GOT3 (cell line): ENCODE data around the gene VPS13D.
"Not testable (repeated sequence)": the region's sequence is repeated elsewhere in the genome, so short reads cannot be mapped to it uniquely, and the experiment has no call there.

Experiments
- DNase-seq: peaks from one replicate; lab custom pipeline; 2025; ENCODE audit warnings: mixed read lengths; lab: John Stamatoyannopoulos, UW

Gene VPS13D

GRCh38 chr1:12369258-12369657 is 139.4 kb downstream of the VPS13D start:
- no peak for DNase-seq

- DNase-seq, result no peak
Measured at GRCh38 chr1:12370333-12370975, 140.6 kb downstream of the VPS13D start.

DNA sequence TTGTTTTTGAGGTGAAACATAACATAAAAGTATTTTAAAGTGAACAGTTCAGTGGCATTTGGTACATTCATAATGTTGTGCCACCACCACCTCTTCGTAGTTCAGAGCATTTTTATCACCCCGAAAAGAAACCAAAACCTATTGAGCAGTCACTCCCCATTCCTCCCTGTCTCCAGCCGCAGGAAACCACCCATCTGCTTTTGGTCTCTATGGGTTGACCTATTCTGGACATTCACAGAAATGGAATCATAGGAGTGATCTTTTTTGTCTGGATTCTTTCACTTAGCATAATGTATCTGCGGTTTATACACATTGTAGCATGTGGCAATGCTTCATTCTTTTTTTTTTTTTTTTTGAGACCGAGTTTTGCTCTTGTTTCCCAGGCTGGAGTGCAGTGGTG is 141.2 kb downstream of the VPS13D start:
- no peak for DNase-seq

DNA sequence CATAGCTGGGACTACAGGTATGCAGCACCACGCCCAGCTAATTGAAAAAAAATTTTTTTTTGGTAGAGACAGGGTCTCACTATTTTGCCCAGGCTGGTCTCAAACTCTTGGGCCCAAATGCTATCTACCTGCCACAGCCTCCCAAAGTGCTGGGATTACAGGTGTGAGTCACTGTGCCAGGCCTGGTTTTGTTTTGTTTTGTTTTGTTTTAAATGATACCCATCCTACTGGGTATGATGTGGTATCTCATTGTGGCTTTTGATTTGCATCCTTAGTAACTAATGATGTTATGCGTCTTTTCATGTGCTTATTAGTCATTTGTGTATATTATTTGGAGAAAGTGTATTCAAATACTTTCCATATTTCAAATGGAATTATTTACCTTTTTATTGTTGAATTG is 142.3 kb downstream of the VPS13D start:
- no peak for DNase-seq

GRCh38 chr1:12372761-12373160 is 142.9 kb downstream of the VPS13D start:
- DNase-seq, result no peak

GRCh38 chr1:12375133-12375829 is 145.5 kb downstream of the VPS13D start:
- no peak for DNase-seq

- no peak for DNase-seq
Measured at GRCh38 chr1:12376236-12377045, 146.6 kb downstream of the VPS13D start.

GRCh38 chr1:12380326-12381249 is 150.8 kb downstream of the VPS13D start:
- no peak for DNase-seq

GRCh38 chr1:12383001-12383400 is 153.2 kb downstream of the VPS13D start:
- no peak for DNase-seq

DNA sequence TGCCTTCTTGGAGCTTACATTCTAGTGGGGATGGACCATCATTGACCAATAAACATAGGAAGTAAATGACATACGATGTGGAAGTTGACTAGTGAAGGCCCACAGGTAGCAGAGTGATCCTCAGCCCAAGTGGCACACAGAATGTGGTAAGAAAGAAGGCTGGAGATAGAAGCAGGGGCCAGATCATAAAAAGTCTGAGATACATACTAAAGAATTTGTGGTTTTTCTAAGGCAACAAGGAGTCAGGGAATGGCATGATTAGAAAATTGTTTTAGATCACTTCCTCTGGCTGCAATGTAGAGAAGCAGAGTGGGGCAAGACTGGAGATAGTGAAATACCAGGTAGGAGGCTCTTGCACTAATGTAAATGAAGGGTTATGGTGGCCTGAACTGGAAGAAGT is 154.0 kb downstream of the VPS13D start:
- DNase-seq, result no peak

DNA sequence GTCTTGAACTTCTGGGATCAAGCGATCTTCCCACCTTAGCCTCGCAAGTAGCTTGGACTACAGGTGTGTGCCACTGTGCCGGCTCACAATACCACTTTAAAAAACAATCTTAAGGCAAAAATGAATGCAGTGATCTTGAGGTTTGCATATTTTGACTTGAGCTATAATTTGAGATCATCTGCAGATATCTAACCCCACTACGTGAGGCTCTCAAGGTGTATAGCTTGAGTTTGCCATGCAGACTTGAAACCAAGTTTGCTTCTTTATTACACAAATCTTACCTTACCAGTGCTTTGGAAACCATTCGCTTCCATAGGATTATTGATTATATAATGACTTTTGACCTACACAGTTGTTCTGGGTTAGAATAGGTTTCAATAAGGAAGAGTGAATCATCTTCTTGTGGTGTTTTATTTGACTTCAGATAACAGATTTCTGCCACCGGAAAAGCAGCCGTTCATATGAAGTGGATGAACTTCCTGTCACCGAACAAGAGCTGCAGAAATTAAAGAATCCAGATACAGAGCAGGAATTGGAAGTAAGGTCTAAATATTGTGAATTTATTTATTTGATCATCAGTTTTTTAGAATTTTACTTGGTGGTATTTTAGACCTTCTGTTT is 155.1 kb downstream of the VPS13D start:
- no peak for DNase-seq

DNA sequence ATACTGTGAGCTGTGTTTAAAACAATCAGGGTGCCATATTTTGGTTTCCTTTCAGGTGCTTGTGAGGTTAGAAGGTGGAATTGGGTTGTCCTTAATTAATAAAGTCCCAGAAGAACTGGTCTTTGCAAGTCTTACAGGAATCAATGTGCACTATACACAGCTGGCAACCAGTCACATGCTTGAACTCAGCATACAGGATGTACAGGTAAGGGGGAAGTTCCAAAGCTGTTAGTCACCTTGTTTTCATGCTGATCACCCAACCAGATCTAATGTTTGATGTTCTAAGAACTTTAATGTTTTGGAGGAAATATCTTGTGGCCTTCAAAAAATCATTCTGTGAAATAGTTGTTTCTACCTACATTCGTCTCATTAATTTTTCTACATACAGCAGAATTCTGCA is 156.3 kb downstream of the VPS13D start:
- DNase-seq, result no peak

- no peak for DNase-seq
Measured at GRCh38 chr1:12387641-12388040, 157.8 kb downstream of the VPS13D start.

DNA sequence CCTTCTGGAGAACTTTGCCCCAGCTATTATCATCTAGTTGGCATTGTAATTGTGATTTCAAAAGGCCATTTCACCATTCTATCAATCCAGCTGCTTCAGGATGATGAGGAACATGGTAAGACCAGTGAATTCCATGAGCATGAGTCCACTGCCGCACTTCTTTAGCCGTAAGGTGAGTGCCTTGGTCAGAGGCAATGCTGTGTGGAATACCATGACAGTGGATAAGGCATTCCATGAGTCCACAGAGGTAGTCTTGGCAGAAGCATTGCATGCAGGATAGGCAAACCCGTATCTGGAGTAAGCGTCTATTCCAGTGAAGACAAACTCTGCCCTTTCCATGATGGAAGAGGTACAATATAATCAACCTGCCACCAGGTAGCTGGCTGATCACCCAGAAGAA is 160.5 kb downstream of the VPS13D start:
- not testable (repeated sequence) for DNase-seq

GRCh38 chr1:12397462-12398450 is 167.9 kb downstream of the VPS13D start:
- no peak for DNase-seq

DNA sequence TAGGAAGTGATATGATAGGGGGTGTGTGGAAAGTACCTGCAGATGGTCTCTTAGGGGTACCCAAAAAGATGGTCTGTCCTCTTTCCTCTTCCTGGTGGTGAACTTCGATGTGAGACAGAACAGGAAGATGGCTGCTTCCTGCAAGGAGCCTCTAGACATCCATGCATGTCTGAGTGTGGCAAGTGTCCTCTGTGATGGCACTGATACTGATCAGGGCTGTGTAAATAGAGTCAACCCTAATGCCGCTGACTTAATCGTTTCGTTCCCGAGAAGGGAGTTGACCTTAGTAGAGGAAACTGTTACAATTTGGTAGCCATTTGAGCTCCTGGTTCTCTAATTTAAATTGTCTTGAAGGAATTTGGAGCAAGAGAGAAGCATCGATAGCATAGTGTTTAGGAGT is 168.6 kb downstream of the VPS13D start:
- DNase-seq, result no peak

DNA sequence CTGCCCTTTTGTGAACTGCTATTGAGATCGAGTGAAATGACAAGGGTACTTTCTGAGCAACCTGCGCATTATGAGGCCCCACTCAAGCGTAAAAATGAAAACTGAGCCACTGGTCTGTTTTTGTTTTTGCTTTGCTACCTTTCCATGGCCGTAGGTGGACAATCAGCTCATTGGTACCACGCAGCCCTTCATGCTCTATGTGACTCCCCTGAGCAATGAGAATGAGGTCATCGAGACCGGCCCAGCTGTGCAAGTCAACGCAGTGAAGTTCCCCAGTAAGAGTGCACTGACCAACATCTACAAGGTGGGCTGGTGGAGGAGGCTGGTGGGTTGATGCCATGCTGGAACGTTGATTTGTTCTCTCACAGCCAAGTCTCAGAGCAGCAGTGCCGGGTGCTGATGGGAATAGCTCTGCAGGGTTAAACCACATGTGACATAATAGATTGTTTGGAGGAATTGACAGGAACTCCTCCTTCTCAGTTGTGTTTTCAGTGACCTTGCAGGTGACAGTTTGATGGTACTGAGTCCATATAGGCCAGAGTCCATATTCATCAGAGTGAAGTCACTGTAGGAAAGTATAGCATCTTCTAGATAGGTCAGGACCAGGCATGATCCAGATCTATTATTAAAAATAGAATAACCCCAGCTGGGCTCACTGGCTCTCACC is 170.3 kb downstream of the VPS13D start:
- DNase-seq, result no peak

GRCh38 chr1:12402159-12402673 is 172.4 kb downstream of the VPS13D start:
- DNase-seq, result no peak

DNA sequence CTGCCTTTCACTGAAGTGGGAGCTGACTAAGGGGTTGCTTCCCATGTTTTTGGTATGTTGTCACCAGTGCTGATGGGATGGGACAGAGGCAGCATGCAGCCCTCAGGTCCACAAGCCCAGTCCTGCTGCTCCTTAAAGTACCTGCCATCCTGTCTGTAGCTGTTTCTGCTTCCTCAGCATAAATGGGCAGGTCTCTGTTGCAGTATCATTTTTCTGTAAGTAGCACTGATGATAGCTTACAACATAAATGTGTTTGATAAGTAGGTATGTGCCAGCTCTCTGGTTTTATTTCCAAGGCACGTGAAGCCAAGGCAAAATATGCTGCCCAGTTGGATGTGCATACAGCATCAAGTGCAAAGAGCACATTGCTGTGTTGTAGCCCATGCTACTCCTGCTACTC is 173.0 kb downstream of the VPS13D start:
- no peak for DNase-seq
